ENCODE results near the gene HPSE. TPM values are rescaled to one million over a fixed set of nuclear protein-coding genes. Genes with fewer than 3 reads are reported as not detected.
A peak's percentile ranks its signal among the peaks of the same experiment; 100 is the strongest.

The HPSE gene
- total RNA-seq, 2 experiments from 2014 or later, result 17.8 to 19.0 TPM

DNA sequence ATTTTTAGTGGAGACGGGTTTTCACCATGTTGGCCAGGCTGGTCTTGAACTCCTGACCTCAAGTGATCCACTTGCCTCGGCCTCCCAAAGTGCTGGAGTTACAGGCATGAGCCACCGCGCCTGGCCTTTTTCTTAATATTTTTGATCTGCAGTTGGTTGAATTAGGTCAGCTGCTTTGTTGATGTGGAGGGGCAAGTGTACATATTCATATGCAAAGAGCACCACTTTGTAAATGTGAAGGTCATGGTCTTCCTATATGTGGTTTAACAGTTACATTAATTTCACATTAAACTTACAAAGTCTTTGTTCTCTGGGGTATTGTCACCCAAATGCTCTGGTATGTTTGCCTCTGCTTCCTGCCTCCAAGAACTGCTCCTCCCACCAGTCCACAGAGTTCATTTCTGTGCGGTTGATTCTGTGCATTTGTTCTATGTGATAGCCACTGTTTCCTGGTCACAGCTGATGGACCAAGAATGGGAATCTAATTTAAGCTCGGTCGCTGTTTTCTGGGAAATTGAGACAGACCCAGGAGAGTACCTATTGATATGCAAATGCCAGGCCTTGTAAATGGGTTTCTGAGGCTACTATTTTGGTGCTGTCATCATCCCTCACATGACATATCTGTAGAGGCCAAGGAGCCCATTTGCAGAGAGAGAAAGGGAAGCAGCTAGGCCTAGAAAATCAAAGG is 26.9 kb upstream of the HPSE start:
- CTCF ChIA-PET, result interaction anchor here (0.7 to 2.4 kb wide), 13 partner anchors 9 to 285 kb away, joined by 3 to 11 read pairs (median 4); partner anchors contain the start of gene ABRAXAS1
- Mint-ChIP-seq H3K4me3 (no peak overlapping the region), H3K9me3 (ENCODE audit: insufficient read depth) (no peaks in the 10 kb centered on the region), H3K36me3 (ENCODE audit: low read depth) (no peaks in the 10 kb centered on the region), H3K4me1 (ENCODE audit: low read depth) (peaks cover 10% of the 10 kb centered on the region), H3K27ac (no peak overlapping the region), H3K27me3 (ENCODE audit: low read depth) (peaks cover 9% of the 10 kb centered on the region)
- ATAC-seq, result no peak
- POLR2A ChIA-PET, result no interaction called here
- no peak for DNase-seq

DNA sequence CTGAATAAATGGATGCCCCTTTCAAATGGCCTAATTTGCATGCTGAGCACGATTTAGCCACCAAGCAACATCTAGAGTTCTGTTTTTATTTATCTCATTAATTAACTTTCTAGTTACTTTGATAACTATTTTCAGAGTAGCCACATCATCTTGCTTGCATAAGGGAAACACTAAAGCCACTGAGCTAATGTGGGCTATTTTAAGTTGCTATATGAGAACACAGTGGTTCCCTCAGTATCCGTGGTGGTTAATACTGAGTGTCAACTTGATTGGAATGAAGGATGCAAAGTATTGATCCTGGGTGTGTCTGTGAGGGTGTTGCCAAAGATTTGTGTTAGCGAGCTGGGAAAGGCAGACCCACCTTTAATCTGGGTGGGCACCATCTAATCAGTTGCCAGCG is 25.4 kb upstream of the HPSE start:
- ChIA-PET POLR2A (no interaction called here), CTCF (interaction anchor here (0.8 to 1.3 kb wide), 3 partner anchors 30 to 84 kb away, joined by 3 read pairs; no protein-coding TSS in a partner anchor)
- DNase-seq, result no peak
- H3K27ac Mint-ChIP-seq, result no peak overlapping the region
- no peaks in the 10 kb centered on the region for H3K9me3 Mint-ChIP-seq (ENCODE audit: insufficient read depth)
- no peak for ATAC-seq
- no peaks in the 10 kb centered on the region for H3K27me3 Mint-ChIP-seq (ENCODE audit: low read depth)
- no peak overlapping the region for H3K4me3 Mint-ChIP-seq
- no peaks in the 10 kb centered on the region for H3K36me3 Mint-ChIP-seq (ENCODE audit: low read depth)
- H3K4me1 Mint-ChIP-seq (ENCODE audit: low read depth), result peaks cover 10% of the 10 kb centered on the region

- Mint-ChIP-seq H3K36me3 (ENCODE audit: low read depth) (no peaks in the 10 kb centered on the region), H3K4me1 (ENCODE audit: low read depth) (peaks cover 10% of the 10 kb centered on the region), H3K27me3 (ENCODE audit: low read depth) (no peaks in the 10 kb centered on the region), H3K4me3 (no peak overlapping the region), H3K9me3 (ENCODE audit: insufficient read depth) (peaks cover 3% of the 10 kb centered on the region), H3K27ac (no peak overlapping the region)
- ATAC-seq, result no peak
- ChIA-PET POLR2A (no interaction called here), CTCF (interaction anchor here (1.3 kb wide), 1 partner anchor 31 kb away, joined by 3 read pairs; no protein-coding TSS in a partner anchor)
- DNase-seq, result no peak
These were observed 23.8 kb upstream of the HPSE start for GRCh38 chr4:83358410-83358809.

DNA sequence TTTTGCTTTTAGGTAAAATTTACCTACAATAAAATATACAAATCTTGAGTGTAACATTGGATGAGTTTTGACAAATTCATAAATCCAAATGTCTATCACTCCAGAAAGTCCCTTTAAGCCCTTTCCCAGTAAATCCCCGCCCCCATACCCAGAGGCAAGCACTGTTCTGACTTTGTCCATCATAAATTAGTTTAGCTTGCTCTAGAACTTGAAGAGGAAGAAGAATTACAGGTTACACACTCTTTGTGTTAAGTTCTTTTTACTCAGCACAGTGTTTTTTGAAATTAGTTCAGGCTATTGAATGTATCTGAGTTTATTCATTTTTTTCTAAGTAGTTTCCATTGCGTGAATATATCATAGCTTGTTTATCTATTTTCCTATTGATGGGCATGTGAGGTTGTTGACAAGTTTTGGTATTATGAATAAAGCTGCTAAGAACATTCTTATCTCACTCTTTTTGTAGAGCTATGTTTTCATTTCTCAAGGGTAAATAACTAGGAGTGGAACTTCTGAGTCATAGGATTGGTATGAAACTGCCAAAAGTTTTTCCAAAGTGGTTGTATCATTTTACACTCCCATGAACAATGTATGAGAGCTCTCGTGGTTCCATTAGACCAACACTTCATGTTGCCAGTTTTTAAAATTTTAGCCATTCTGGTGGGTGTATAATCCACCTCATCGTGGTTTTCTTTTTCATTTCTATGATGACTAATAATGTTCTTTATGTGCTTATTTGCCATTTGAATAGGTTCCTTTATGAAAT is 22.4 kb upstream of the HPSE start:
- ChIA-PET POLR2A (no interaction called here), CTCF (interaction anchor here (0.8 to 1.2 kb wide), 6 partner anchors 31 to 104 kb away, joined by 3 to 4 read pairs (median 3); partner anchors contain the start of genes HELQ and MRPS18C)
- Mint-ChIP-seq H3K4me3 (no peak overlapping the region), H3K27ac (no peak overlapping the region), H3K9me3 (ENCODE audit: insufficient read depth) (peaks cover 10% of the 10 kb centered on the region), H3K4me1 (ENCODE audit: low read depth) (peaks cover 10% of the 10 kb centered on the region), H3K27me3 (ENCODE audit: low read depth) (no peaks in the 10 kb centered on the region), H3K36me3 (ENCODE audit: low read depth) (no peaks in the 10 kb centered on the region)
- DNase-seq (no peak), ATAC-seq (peak; percentile 42)

DNA sequence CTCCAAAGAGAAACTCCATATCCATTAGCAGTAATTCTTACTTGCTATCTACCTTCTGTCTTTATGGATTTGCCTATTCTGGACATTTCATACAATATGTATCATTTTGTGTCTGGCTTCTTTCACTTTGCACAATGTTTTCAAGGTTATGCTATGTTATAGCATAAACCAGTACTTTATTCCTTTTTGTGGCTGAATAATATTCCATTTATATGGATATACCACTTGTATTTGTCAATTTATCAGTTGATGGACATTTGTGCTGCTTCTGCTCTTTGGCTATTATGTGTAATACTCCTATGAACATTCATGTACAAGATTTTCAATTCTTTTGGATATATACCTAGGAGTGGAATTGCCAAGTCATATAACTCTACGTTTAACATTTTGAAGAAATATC is 18.9 kb upstream of the HPSE start:
- H3K36me3 Mint-ChIP-seq (ENCODE audit: low read depth), result peaks cover 4% of the 10 kb centered on the region
- ATAC-seq (no peak), DNase-seq (no peak)
- H3K4me3 Mint-ChIP-seq, result no peak overlapping the region
- CTCF ChIA-PET, result interaction anchor here (0.6 to 1.4 kb wide), 2 partner anchors 12 to 24 kb away, joined by 3 read pairs; no protein-coding TSS in a partner anchor
- no peaks in the 10 kb centered on the region for H3K27me3 Mint-ChIP-seq (ENCODE audit: low read depth)
- H3K27ac Mint-ChIP-seq, result no peak overlapping the region
- peaks cover 16% of the 10 kb centered on the region for H3K9me3 Mint-ChIP-seq (ENCODE audit: insufficient read depth)
- POLR2A ChIA-PET, result no interaction called here
- peaks cover 19% of the 10 kb centered on the region for H3K4me1 Mint-ChIP-seq (ENCODE audit: low read depth)

DNA sequence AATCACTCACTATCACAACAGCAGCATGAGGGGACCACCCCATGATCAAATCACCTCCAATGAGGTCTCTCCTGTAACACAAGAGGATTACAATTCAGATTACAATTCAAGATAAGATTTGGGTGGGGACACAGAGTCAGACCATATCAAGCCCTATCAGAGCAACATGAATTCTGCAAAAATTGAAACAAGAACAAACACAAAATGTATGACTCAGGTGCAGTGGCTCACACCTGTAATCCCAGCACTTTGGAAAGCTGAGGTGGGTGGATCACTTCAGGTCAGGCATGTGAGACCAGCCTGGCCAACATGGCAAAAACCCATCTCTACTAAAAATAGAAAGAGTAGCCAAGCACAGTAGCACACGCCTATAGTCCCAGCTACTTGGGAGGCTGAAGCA is 13.4 kb upstream of the HPSE start:
- no peak overlapping the region for H3K27ac Mint-ChIP-seq
- H3K27me3 Mint-ChIP-seq (ENCODE audit: low read depth), result peaks cover 11% of the 10 kb centered on the region
- peaks cover 10% of the 10 kb centered on the region for H3K4me1 Mint-ChIP-seq (ENCODE audit: low read depth)
- H3K4me3 Mint-ChIP-seq, result no peak overlapping the region
- H3K9me3 Mint-ChIP-seq (ENCODE audit: insufficient read depth), result peaks cover 28% of the 10 kb centered on the region
- CTCF ChIA-PET, result interaction anchor here (1.2 kb wide), 1 partner anchor 64 kb away, joined by 3 read pairs; the partner anchor contains the start of gene COQ2
- POLR2A ChIA-PET, result no interaction called here
- H3K36me3 Mint-ChIP-seq (ENCODE audit: low read depth), result peaks cover 23% of the 10 kb centered on the region
- ATAC-seq (no peak), DNase-seq (no peak)

DNA sequence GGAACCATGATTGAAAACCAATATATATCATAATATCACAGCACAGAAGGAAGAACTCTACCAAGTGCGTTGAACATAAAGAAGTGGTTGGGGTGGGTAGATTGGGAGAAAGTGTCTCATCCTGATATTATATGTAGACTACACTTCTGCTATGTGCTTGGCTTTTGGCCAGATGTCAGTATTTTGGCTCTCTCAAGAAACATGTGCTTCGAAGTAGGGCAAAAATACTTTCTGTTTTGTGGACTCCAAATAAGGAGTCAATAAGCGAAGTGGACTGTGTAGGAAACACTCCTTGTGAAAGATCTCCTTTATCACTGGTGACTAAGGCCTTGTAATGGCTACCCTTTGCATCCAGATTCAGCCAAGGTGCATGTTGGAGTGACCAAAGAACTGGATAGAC is 7.8 kb upstream of the HPSE start:
- ChIA-PET POLR2A (no interaction called here), CTCF (no interaction called here)
- H3K4me1 Mint-ChIP-seq (ENCODE audit: low read depth), result peaks cover 32% of the 10 kb centered on the region
- no peak overlapping the region for H3K4me3 Mint-ChIP-seq
- peaks cover 23% of the 10 kb centered on the region for H3K36me3 Mint-ChIP-seq (ENCODE audit: low read depth)
- DNase-seq (no peak), ATAC-seq (no peak)
- H3K9me3 Mint-ChIP-seq (ENCODE audit: insufficient read depth), result peaks cover 24% of the 10 kb centered on the region
- H3K27ac Mint-ChIP-seq, result no peak overlapping the region
- peaks cover 31% of the 10 kb centered on the region for H3K27me3 Mint-ChIP-seq (ENCODE audit: low read depth)

- peak overlapping the region; percentile 48 for H3K4me3 Mint-ChIP-seq
- peaks cover 39% of the 10 kb centered on the region for H3K27me3 Mint-ChIP-seq (ENCODE audit: low read depth)
These were observed 6.2 kb upstream of the HPSE start for GRCh38 chr4:83340692-83341343.

DNA sequence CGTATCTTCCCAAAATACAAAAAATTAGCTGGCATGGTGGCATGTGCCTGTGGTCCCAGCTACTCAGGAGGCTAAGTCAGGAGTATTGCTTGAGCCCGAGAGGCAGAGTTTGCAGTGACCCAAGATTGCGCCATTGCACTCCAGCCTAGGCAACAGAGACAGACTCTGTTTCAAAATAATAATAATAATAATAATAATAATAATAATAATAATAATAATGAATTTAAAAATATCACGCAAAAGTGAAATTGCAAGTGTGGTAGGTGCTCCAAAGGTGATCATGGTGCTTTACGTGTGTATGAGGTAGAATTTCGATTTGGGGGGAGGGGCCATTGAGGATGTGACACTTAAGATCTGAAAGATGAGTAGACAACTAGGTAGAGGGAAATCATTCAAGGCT is 4.9 kb upstream of the HPSE start:
- no peak for DNase-seq
- Mint-ChIP-seq H3K4me3 (no peak overlapping the region), H3K27me3 (ENCODE audit: low read depth) (peaks cover 46% of the 10 kb centered on the region), H3K9me3 (ENCODE audit: insufficient read depth) (peaks cover 15% of the 10 kb centered on the region), H3K36me3 (ENCODE audit: low read depth) (peaks cover 18% of the 10 kb centered on the region), H3K27ac (no peak overlapping the region), H3K4me1 (ENCODE audit: low read depth) (peaks cover 45% of the 10 kb centered on the region)
- ChIA-PET CTCF (no interaction called here), POLR2A (no interaction called here)
- no peak for ATAC-seq

More at GRCh38 chr4:83340692-83341343, 6.2 kb upstream of the HPSE start:
- ChIA-PET POLR2A (interaction anchor here (0.6 to 1.3 kb wide), 4 partner anchors 8 to 909 kb away, joined by 3 to 4 read pairs (median 3); partner anchors contain the start of gene LIN54), CTCF (interaction anchor here (0.9 to 1.1 kb wide), 5 partner anchors 8 to 57 kb away, joined by 3 to 5 read pairs (median 3); partner anchors contain the start of gene COQ2)
- Mint-ChIP-seq H3K27ac (peak overlapping the region; percentile 86), H3K9me3 (ENCODE audit: insufficient read depth) (peaks cover 15% of the 10 kb centered on the region), H3K36me3 (ENCODE audit: low read depth) (peaks cover 19% of the 10 kb centered on the region), H3K4me1 (ENCODE audit: low read depth) (peaks cover 34% of the 10 kb centered on the region)
- peak; percentile 89 for ATAC-seq
- peak; percentile 77 for DNase-seq

DNA sequence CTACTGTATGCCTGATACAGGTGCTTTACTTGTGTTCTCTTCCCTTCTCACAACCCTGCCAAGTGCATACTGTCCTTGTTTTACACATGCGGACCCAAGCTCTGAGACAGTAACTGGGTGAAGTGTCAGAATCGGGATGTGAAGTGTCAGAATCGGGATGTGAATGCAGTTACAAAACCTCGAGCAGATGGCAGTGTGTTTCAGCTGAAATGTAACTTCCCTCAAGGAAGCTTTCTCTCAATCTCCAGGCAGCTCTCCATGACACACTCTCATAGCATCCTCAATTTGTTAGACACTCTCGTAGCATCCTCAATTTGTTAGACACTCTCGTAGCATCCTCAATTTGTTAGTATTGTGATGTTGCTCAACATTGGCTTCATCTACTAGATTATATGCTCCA is 1.1 kb upstream of the HPSE start:
- ChIA-PET CTCF (interaction anchor here (1.0 to 1.4 kb wide), 3 partner anchors 8 to 52 kb away, joined by 3 to 4 read pairs (median 3); partner anchors contain the start of gene COQ2), POLR2A (interaction anchor here (0.7 to 1.4 kb wide), 4 partner anchors 52 to 228 kb away, joined by 3 to 4 read pairs (median 3); no protein-coding TSS in a partner anchor)
- H3K27me3 Mint-ChIP-seq (ENCODE audit: low read depth), result peaks cover 25% of the 10 kb centered on the region
- peaks cover 47% of the 10 kb centered on the region for H3K4me1 Mint-ChIP-seq (ENCODE audit: low read depth)
- H3K27ac Mint-ChIP-seq, result no peak overlapping the region
- peaks cover 15% of the 10 kb centered on the region for H3K9me3 Mint-ChIP-seq (ENCODE audit: insufficient read depth)
- no peak for ATAC-seq
- peak overlapping the region; percentile 84 for H3K4me3 Mint-ChIP-seq
- peaks cover 29% of the 10 kb centered on the region for H3K36me3 Mint-ChIP-seq (ENCODE audit: low read depth)
- no peak for DNase-seq

DNA sequence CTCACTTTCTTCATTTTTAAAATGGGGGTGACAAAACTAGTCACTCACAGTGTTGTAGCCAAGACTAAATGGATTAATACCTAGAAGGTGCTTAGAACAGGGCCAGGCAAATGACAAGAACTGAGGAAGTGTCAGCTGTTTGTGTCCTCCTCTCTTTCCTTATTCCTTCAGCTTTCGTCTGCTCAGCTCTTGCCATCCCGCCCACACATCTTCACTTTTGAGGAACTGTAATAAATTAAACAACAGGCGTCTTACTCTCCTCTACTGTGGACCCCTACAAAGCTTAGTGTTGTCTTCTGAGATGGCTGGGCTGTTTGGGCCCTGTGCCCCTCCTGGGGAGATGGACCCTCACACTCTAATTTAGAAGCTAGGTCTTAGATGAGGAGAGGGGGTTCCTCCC is 2.7 kb downstream of the HPSE start:
- H3K4me3 Mint-ChIP-seq, result no peak overlapping the region
- DNase-seq, result no peak
- H3K27me3 Mint-ChIP-seq (ENCODE audit: low read depth), result peaks cover 11% of the 10 kb centered on the region
- peaks cover 25% of the 10 kb centered on the region for H3K36me3 Mint-ChIP-seq (ENCODE audit: low read depth)
- CTCF ChIA-PET, result interaction anchor here (1.2 kb wide), 1 partner anchor 19 kb away, joined by 3 read pairs; no protein-coding TSS in a partner anchor
- H3K9me3 Mint-ChIP-seq (ENCODE audit: insufficient read depth), result no peaks in the 10 kb centered on the region
- peaks cover 33% of the 10 kb centered on the region for H3K4me1 Mint-ChIP-seq (ENCODE audit: low read depth)
- POLR2A ChIA-PET, result interaction anchor here (1.1 kb wide), 1 partner anchor 47 kb away, joined by 3 read pairs; the partner anchor contains the start of gene COQ2
- no peak for ATAC-seq
- no peak overlapping the region for H3K27ac Mint-ChIP-seq

Measured in activated CD8-positive, alpha-beta T cell treated with anti-CD3 and anti-CD28 coated beads, Interleukin-2, amount 10 ng/mL, durations not matched to agents 7 days and 5 days (primary cell).